ENCODE data around the gene COL1A1. TPM values are rescaled to one million over a fixed set of nuclear protein-coding genes. Genes with fewer than 3 reads are reported as not detected.

The COL1A1 gene
- total and polyA plus RNA-seq, 2 of the 13 experiments (the other 11 are each of a cell fraction or from before 2014, with no cell fraction given) = 0.05 TPM; not detected in 1

GRCh38 chr17:50187751-50188530, 13.5 kb downstream of the COL1A1 start:
- ChIA-PET CTCF (ENCODE audit: low intra/inter-chr PET ratio, low total read pairs) (no interaction called here), POLR2A (no interaction called here)
- in situ Hi-C loops (cut with HindIII; ENCODE audit: extremely low pct_ligation_motif_present, low pct_unique_long_range_greater_than_20kb) = no loop called here
- H3K4me2 ChIP-seq (ENCODE audit: low read depth, low read length) = no peak overlapping the region
- WGBS (ENCODE audit: low lambda C conversion rate) = 39% methylated on average over 9 of the region's 17 CpGs
- BruUV-seq (replicated peaks) = no TSS peak
- intact Hi-C loops (cut with micrococcal nuclease; ENCODE audit: unreplicated experiment) = no loop called here
- no peaks in the 10 kb centered on the region for H3K4me1 ChIP-seq (ENCODE audit: insufficient read depth, low read length)
- no peak overlapping the region for H3K27ac ChIP-seq (ENCODE audit: extremely low read length, insufficient read depth, low read length)
- DNase-seq (ENCODE audit: low spot score) (no peak), ATAC-seq (no peak), FAIRE-seq (no peak)
- no peak overlapping the region for H3K4me3 ChIP-seq (replicated peaks in 1 of 3; ENCODE audit: insufficient read depth in 1 of 3, low read depth in 2 of 3, low read length in 3 of 3)
- H3K27me3 ChIP-seq (ENCODE audit: control insufficient read depth in 1 of 2, insufficient read depth in 2 of 2, low read length in 2 of 2) = peaks cover 24 to 89% of the 10 kb centered on the region in 2 experiments
- no peaks in the 10 kb centered on the region for H3K36me3 ChIP-seq (replicated peaks in 1 of 2; ENCODE audit: control insufficient read depth in 1 of 2, insufficient read depth in 2 of 2, low read length in 2 of 2)
- no peak overlapping the region for H3K9ac ChIP-seq (ENCODE audit: insufficient read depth, low read depth, low read length)
- no peaks in the 10 kb centered on the region for H4K20me1 ChIP-seq (ENCODE audit: insufficient read depth, low read length)
- TF ChIP-seq ZSCAN22 (CRISPR knock-in tag; IDR thresholded peaks at IDR 0.05) (no peak), ZNF512B (CRISPR knock-in tag; IDR thresholded peaks at IDR 0.05; ENCODE audit: borderline replicate concordance) (no peak)
- no peak overlapping the region for H2AFZ ChIP-seq (ENCODE audit: low read length)
- H3K79me2 ChIP-seq (ENCODE audit: insufficient read depth, low read length) = no peaks in the 10 kb centered on the region
- H3K9me3 ChIP-seq (ENCODE audit: low read length) = no peaks in the 10 kb centered on the region

GRCh38 chr17:50187394-50187725, 14.1 kb downstream of the COL1A1 start:
- no peak for TF ChIP-seq HOXD1 (CRISPR knock-in tag; IDR thresholded peaks at IDR 0.05)
- no peak for TF ChIP-seq FOXO1 (CRISPR knock-in tag; IDR thresholded peaks at IDR 0.05)
- no peak for TF ChIP-seq TRIM24 (CRISPR knock-in tag; IDR thresholded peaks at IDR 0.05)
- no peak for TF ChIP-seq SOX5 (CRISPR knock-in tag; IDR thresholded peaks at IDR 0.05; ENCODE audit: borderline replicate concordance)
- TF ChIP-seq ONECUT2 (CRISPR knock-in tag; IDR thresholded peaks at IDR 0.05) = no peak
- TF ChIP-seq SMARCE1 (IDR thresholded peaks at IDR 0.05; ENCODE audit: borderline replicate concordance) = no peak
- no peak for TF ChIP-seq ZNF564 (CRISPR knock-in tag; IDR thresholded peaks at IDR 0.05)
- no peak for TF ChIP-seq ZFP37 (CRISPR knock-in tag; IDR thresholded peaks at IDR 0.05; ENCODE audit: borderline replicate concordance)
- no peak for TF ChIP-seq IKZF4 (CRISPR knock-in tag; IDR thresholded peaks at IDR 0.05; ENCODE audit: borderline replicate concordance, low read depth, not compliant biosample characterization)
- no peak for TF ChIP-seq SOX13 (IDR thresholded peaks at IDR 0.05)
- TF ChIP-seq SOX13 (CRISPR knock-in tag; conservative IDR thresholded peaks at IDR 0.05 in 1 of 2, IDR thresholded peaks at IDR 0.05 in 1 of 2) = no peak
- no peak for TF ChIP-seq ZNF333 (CRISPR knock-in tag; IDR thresholded peaks at IDR 0.05; ENCODE audit: borderline replicate concordance)
- no peak for TF ChIP-seq ZNF225 (CRISPR knock-in tag; IDR thresholded peaks at IDR 0.05)
- no peak overlapping the region for H2AFZ ChIP-seq (ENCODE audit: low read length)
- no peaks in the 10 kb centered on the region for H3K4me1 ChIP-seq (ENCODE audit: insufficient read depth, low read length)
- no TSS peak for BruUV-seq (replicated peaks)
- no peak overlapping the region for H3K4me3 ChIP-seq (replicated peaks in 1 of 3; ENCODE audit: insufficient read depth in 1 of 3, low read depth in 2 of 3, low read length in 3 of 3)
- no peaks in the 10 kb centered on the region for H3K36me3 ChIP-seq (replicated peaks in 1 of 2; ENCODE audit: control insufficient read depth in 1 of 2, insufficient read depth in 2 of 2, low read length in 2 of 2)
- no peak overlapping the region for H3K9ac ChIP-seq (ENCODE audit: insufficient read depth, low read depth, low read length)
- ATAC-seq = no peak
- no peak overlapping the region for H3K27ac ChIP-seq (ENCODE audit: extremely low read length, insufficient read depth, low read length)
- H3K4me2 ChIP-seq (ENCODE audit: low read depth, low read length) = no peak overlapping the region
- peaks cover 24 to 84% of the 10 kb centered on the region in 2 experiments for H3K27me3 ChIP-seq (ENCODE audit: control insufficient read depth in 1 of 2, insufficient read depth in 2 of 2, low read length in 2 of 2)
- H3K79me2 ChIP-seq (ENCODE audit: insufficient read depth, low read length) = no peaks in the 10 kb centered on the region
- no peaks in the 10 kb centered on the region for H4K20me1 ChIP-seq (ENCODE audit: insufficient read depth, low read length)
- no peak for FAIRE-seq
- POLR2A ChIA-PET = no interaction called here
- no peak for DNase-seq (ENCODE audit: low spot score)
- intact Hi-C loops (cut with micrococcal nuclease; ENCODE audit: unreplicated experiment) = no loop called here
- in situ Hi-C loops (cut with HindIII; ENCODE audit: extremely low pct_ligation_motif_present, low pct_unique_long_range_greater_than_20kb) = no loop called here
- 3% methylated on average over 4 of the region's 4 CpGs for WGBS (ENCODE audit: low lambda C conversion rate)
- H3K9me3 ChIP-seq (ENCODE audit: low read length) = no peaks in the 10 kb centered on the region
- CTCF ChIA-PET (ENCODE audit: low intra/inter-chr PET ratio, low total read pairs) = no interaction called here
